ENCODE data around the gene PNPT1. TPM values are rescaled to one million over a fixed set of nuclear protein-coding genes. Genes with fewer than 3 reads are reported as not detected.

Gene PNPT1
- total RNA-seq, 2 experiments from 2014 or later, result 10.2 to 10.3 TPM

DNA sequence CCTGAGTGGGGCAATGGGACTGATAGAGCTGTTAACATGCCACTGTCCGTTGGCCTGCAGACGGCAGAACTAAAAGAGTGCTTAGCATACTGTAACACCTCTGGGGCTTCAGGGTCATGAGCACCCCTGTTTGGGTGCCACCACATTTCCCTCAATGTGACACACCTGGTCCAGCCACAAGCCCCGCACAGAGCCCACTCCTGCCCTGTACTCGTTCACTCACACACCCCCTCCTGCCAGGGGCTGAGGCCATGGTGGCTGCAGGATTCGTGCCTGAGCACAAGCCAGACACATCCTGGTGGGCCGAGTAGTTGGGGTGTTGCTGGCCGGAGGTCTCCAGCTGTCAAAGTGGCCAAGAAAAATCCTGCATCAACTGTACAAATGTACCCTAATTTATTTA is 71.8 kb downstream of the PNPT1 start:
- TF ChIP-seq CTCF (IDR thresholded peaks at IDR 0.05), result no peak
- peaks cover 43% of the 10 kb centered on the region for H3K36me3 ChIP-seq (ENCODE audit: insufficient read depth, low read length)
- ChIA-PET CTCF (no interaction called here), POLR2A (no interaction called here)
- H3K4me3 ChIP-seq (ENCODE audit: low read length), result no peak overlapping the region
- Mint-ChIP-seq H3K4me1 (ENCODE audit: low read depth) (peaks cover 70% of the 10 kb centered on the region), H3K36me3 (ENCODE audit: low read depth) (peaks cover 52% of the 10 kb centered on the region), H3K27me3 (no peaks in the 10 kb centered on the region), H3K9me3 (no peaks in the 10 kb centered on the region), H3K4me3 (peak overlapping the region; percentile 62), H3K27ac (no peak overlapping the region)
- peaks cover 42% of the 10 kb centered on the region for H3K4me1 ChIP-seq (ENCODE audit: insufficient read depth, low read length)
- no peaks in the 10 kb centered on the region for H3K9me3 ChIP-seq (ENCODE audit: control insufficient read depth in 1 of 2, insufficient read depth in 1 of 2, low read length in 2 of 2)
- H3K27me3 ChIP-seq (ENCODE audit: control insufficient read depth in 1 of 2, insufficient read depth in 2 of 2, low read length in 2 of 2), result no peaks in the 10 kb centered on the region
- no peak for ATAC-seq (ENCODE audit: poor library complexity)
- no peak overlapping the region for H3K27ac ChIP-seq (ENCODE audit: low read depth in 1 of 2, low read length in 2 of 2)
- intact Hi-C loops (cut with DNase I, micrococcal nuclease), result loop anchor here in 1 of 2 experiments (2.0 to 5.0 kb wide), 2 partner anchors 205 to 389 kb away; partner anchors contain the start of genes CCDC88A, CLHC1 and RPS27A
- DNase-seq, result no peak

DNA sequence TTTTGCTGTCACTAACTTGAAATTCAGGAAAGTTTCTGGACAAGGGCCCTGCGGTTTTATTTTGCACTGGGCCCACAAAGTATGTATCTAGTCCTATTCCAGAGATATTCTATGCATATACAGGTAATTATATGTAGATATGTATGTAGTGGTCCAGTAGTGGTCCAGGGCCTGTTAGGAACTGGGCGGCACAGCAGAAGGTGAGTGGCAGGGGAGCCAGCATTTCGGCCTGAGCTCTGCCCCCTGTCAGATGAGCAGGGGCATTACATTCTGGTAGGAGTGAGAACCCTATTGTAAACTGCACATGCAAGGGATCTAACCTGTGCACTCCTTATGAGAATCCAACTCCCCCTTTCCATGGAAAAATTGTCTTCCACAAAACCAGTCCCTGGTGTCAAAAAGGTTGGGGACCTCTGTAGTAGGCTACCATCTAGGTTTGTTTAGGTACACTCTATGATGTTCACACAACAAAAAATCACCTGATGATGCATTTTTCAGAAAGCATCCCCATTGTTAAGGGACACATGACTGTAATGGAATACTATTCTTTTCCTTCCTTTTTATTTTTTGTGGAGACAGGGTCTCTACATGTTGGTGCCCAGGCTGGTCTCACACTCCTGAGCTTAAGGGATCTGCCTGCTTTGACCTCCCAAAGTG is 73.4 kb downstream of the PNPT1 start:
- Mint-ChIP-seq H3K9me3 (no peaks in the 10 kb centered on the region), H3K27ac (no peak overlapping the region), H3K27me3 (no peaks in the 10 kb centered on the region), H3K4me3 (no peak overlapping the region), H3K36me3 (ENCODE audit: low read depth) (peaks cover 39% of the 10 kb centered on the region), H3K4me1 (ENCODE audit: low read depth) (peaks cover 63% of the 10 kb centered on the region)
- ChIA-PET CTCF (interaction anchor here (0.6 to 1.7 kb wide), 3 partner anchors 10 to 75 kb away, joined by 3 to 5 read pairs (median 3); no protein-coding TSS in a partner anchor), POLR2A (interaction anchor here (0.6 to 1.6 kb wide), 3 partner anchors 46 to 101 kb away, joined by 3 to 7 read pairs (median 3); partner anchors contain the start of gene CFAP36)
- Histone ChIP-seq H3K36me3 (ENCODE audit: insufficient read depth, low read length) (peaks cover 40% of the 10 kb centered on the region), H3K9me3 (ENCODE audit: control insufficient read depth in 1 of 2, insufficient read depth in 1 of 2, low read length in 2 of 2) (no peaks in the 10 kb centered on the region), H3K4me1 (ENCODE audit: insufficient read depth, low read length) (peaks cover 45% of the 10 kb centered on the region), H3K27ac (ENCODE audit: low read depth in 1 of 2, low read length in 2 of 2) (no peak overlapping the region), H3K27me3 (ENCODE audit: control insufficient read depth in 1 of 2, insufficient read depth in 2 of 2, low read length in 2 of 2) (no peaks in the 10 kb centered on the region), H3K4me3 (ENCODE audit: low read length) (peak overlapping the region; percentile 4)
- TF ChIP-seq CTCF (IDR thresholded peaks at IDR 0.05), result no peak
- DNase-seq (peak in 3 of 14 experiments; percentile 13 to 49 (median 39)), ATAC-seq (ENCODE audit: poor library complexity) (no peak)
- intact Hi-C loops (cut with DNase I, micrococcal nuclease), result loop anchor here in 1 of 2 experiments (2.0 to 5.0 kb wide), 2 partner anchors 203 to 387 kb away; partner anchors contain the start of genes CCDC88A, CLHC1 and RPS27A

DNA sequence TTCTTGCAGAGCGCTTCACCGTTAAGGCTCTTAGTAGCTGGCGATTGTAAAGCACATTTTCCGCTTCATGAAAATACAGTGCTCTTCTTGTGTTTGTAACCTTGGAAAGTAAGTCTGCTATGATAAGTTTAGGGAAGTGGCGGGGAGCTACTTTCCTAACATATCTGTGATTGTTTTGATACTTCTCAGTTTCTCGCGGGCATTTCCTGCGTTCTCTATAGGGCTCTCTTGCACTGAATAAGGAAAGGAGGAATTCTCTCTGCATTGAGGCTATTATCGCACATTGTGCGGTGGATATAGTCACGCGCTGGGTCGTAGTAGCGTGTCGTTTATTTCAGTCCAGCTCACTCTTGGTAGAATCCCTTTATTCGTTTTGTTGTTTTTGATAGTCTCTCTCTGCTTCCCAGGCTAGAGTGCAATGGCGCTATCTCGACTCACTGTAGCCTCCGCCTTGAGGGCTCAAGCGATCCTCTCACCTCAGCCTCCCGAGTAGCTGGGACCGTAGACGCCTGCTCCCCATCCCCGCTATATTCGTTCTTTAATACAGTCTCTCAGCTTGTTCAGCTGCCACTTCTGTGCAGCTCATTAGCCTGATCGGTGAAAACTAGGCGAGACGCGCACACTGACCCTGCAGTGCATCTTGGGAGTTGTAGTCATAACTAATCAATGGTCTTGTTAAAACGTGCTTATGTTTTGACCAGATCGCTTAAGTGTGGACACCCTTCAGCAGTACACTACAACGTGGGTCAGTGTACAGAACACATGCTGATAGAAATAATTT is 75.2 kb downstream of the PNPT1 start:
- H3K9me3 Mint-ChIP-seq, result no peaks in the 10 kb centered on the region
- Histone ChIP-seq H3K4me1 (ENCODE audit: insufficient read depth, low read length) (peaks cover 38% of the 10 kb centered on the region), H3K4me3 (ENCODE audit: low read length) (peak overlapping the region; percentile 82), H3K36me3 (ENCODE audit: insufficient read depth, low read length) (peaks cover 49% of the 10 kb centered on the region), H3K27ac (ENCODE audit: low read depth in 1 of 2, low read length in 2 of 2) (peak overlapping the region; percentile 97 to 98), H3K27me3 (ENCODE audit: control insufficient read depth in 1 of 2, insufficient read depth in 2 of 2, low read length in 2 of 2) (no peaks in the 10 kb centered on the region), H3K9me3 (ENCODE audit: control insufficient read depth in 1 of 2, insufficient read depth in 1 of 2, low read length in 2 of 2) (no peaks in the 10 kb centered on the region)
- no peak for TF ChIP-seq CTCF (IDR thresholded peaks at IDR 0.05)
- intact Hi-C loops (cut with DNase I, micrococcal nuclease), result loop anchor here (2.0 to 10.0 kb wide), 9 partner anchors 72 to 1834 kb away; partner anchors contain the start of genes EML6 (in 2 of the 2), ASB3 (in 1 of the 2), CLHC1 (in 1 of the 2) and ERLEC1 (in 1 of the 2)
- ATAC-seq (ENCODE audit: poor library complexity), result no peak
- no peak overlapping the region for H3K4me3 Mint-ChIP-seq
- ChIA-PET POLR2A (interaction anchor here (0.6 to 3.0 kb wide), 25 partner anchors 8 to 1851 kb away, joined by 3 to 136 read pairs (median 4); partner anchors contain the start of genes ASB3, CCDC88A, CFAP36 and CHAC2), CTCF (interaction anchor here (1.0 kb wide), 1 partner anchor 13 kb away, joined by 3 read pairs; no protein-coding TSS in a partner anchor)
- H3K4me1 Mint-ChIP-seq (ENCODE audit: low read depth), result peaks cover 66% of the 10 kb centered on the region
- DNase-seq, result peak; percentile 19 to 78 (median 42)
- H3K27ac Mint-ChIP-seq, result no peak overlapping the region
- peaks cover 26% of the 10 kb centered on the region for H3K36me3 Mint-ChIP-seq (ENCODE audit: low read depth)
- H3K27me3 Mint-ChIP-seq, result no peaks in the 10 kb centered on the region
